NCI-H2107 (cell line): ENCODE results near the gene RNU6-8.

Source experiments
- DNase-seq: peaks from one replicate; lab custom pipeline; 2025; lab: John Stamatoyannopoulos, UW

RNU6-8 gene

DNA sequence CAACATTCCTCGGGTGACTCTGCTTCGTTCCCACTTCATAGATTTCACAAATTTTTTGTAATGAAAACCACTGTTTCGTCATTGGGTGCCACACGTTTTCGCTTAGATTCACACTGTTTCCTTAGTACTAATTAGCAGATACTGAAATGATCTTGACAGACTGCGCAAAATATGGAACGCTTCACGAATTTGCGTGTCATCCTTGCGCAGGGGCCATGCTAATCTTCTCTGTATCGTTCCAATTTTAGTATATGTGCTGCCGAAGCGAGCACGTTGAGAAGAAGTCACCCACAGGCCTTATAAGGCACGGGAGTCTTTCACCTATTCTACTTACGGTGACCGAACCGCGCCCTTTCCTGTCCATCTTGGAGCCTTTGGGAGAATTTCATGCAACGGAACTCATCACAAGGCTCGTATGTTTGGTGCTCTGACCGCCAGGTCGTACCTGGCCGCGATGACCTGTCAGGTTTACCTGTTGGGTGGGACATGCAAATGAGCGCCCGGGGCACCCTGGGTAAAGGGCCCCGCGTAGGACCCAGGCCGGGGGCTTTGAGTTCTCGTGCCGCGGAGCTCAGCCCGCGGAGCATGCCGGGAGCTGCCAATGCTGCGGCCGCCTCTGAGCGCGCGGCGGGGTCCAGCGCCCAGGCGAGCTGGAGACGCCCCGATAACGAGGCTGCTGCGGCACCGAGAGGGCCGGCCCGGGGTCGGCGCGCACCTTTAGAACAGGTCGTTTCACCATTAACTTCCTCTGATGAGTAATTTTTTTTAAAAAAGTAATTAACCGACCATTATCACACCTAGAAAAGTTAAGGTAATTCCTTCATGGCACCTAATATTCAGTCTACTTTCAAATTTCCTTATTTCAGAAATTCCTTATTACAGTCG is at the start of gene RNU6-8:
Gene RNU6-8 (minus strand): TSS at position 272 of the 885 bp plus-strand sequence.
- DNase-seq, result peak; percentile 95

DNA sequence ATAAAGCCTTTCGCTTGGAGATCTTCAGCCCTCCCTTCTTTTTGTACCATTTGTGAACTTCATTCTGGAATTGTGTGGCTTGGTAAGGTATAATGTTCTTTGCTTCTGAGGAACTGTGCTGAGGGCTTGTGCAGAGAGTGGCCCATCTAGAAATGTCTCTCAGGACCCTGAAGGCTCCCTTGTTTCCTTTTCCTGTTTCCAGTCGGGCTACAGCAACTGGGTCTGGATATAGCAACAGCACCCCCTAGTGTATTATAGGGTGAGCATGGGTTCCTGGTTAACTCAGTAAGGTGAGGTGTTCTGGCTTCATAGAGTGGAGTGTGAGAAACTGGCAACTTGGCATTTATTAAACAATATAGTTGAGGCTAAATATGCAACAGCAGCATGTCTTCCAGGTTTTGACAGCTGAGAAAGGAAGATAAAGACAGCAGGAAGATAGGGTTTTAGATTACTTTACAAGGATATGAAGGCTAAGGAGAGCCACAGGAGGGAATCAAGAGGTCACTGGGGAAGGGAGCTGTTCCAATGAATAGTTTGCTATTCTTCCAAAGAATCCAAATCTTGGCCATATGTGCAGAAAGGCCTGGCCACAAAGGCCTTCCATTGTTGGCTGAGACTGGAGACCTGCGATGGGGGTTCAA is 49.1 kb upstream of the RNU6-8 start:
- peak; percentile 77 for DNase-seq

DNA sequence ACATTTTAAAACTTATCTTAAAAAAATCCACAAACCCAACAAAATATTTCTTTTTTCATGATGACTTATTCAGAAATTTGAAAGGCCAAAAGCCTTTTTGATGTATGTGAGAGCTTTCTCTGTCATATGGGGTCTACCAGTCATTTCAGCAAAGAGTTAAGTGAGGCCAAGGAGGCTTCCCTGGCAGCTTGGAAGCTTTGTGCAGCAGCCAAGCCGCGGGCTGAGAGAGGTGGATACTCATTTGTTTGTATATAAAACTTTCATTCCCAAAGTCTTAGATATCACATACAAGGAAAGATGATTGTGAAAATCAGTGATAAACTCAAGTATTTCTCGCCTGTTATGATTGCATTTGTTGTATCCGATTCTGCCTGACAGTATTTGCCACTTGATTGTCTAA is 48.5 kb upstream of the RNU6-8 start:
- DNase-seq, result no peak

DNA sequence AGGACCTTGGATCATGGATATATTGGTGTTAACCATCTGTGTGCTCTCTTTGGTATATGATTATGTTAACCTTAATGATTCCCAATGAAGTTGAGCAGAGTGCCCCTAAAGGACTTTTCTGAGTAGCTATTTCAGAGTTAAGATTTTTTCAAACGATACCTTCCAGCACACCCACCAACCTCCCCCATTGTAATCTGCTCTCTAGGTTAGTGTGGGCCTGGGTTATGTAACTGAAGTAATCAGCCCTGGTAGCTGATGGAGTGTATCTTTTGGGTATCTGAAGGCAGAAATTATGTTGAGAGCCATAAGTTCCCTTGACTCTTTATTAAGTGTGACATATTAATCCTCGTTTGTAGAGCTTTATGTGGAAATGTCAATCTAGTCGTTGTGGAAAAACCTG is 47.6 kb upstream of the RNU6-8 start:
- DNase-seq, result no peak

DNA sequence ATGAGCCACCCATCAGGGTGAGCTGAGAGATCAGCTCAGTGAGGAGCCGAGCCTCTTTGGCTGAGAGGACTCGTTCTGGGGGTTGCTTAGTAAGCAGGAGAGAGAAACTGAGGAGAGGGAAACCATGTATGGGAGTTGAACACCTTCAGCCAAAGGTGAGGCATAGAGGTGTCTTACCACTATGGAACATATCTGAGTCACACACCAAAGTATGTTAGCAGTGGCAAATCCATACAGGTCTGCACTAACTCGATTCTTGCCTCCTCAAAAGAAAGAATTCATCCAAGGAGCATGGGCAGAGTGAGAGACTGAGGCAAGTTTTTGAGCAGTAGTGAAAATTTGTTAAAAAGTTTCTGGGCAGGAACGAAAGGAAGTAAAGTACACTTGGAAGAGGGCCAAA is 46.7 kb upstream of the RNU6-8 start:
- no peak for DNase-seq

DNA sequence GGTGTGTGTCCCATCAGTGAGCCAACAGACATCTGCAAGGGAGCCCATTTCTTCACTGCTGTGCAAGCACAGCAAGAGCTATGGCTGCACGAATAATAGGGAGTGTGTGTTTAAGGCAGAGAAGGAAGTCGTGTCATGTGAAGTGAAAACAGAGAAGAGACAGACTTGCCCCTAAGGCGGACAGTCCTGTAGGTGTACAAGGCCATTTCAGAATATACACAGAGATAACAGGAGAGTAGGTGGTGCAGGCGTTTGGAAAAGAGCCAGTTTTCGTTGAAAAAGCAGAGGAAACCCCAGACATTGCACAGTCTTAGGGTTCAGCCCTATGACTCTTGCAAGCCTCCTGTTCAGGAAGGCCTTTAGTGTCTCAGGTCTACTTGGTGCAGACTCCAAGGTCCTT is 46.3 kb upstream of the RNU6-8 start:
- DNase-seq, result no peak

DNA sequence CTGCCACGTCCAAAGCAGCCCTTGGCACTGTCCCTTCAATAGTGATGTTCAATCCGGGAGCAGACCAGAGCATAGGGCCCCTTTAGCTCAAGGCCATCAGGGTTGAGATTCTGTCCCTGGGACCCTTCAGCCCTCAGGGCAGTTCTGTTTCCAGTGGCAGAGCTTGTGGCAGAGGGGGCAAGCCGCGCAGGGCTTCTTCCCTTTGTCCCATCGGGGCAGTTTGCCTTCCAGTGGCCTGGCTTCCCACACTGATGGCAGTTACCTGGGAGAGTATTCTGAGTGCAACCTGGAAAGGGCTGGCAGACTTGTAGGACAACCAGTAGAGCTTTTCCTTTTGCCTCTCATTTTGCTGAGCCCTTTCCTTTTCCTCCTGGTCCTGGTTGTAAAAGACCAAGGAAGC is 43.7 kb upstream of the RNU6-8 start:
- DNase-seq, result no peak

DNA sequence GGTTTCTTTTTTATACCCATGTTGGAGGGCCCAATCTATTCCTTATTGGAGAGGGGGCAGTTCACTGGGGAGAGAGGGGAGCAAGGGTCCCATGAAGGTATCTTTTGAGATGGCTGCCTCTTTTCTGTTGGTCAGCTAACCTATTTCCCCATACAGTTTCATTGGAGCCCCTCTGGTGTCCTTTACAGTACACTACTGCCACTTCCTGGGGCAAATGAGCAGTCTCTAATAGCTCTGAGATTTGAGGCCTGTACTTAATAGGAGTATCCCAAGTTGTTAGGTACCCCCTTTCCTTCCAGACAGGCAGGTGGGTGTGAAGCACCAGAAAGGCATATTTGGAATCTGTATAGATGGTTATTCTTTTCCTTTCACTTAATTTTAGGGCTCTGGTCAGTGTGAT is 41.3 kb upstream of the RNU6-8 start:
- no peak for DNase-seq

DNA sequence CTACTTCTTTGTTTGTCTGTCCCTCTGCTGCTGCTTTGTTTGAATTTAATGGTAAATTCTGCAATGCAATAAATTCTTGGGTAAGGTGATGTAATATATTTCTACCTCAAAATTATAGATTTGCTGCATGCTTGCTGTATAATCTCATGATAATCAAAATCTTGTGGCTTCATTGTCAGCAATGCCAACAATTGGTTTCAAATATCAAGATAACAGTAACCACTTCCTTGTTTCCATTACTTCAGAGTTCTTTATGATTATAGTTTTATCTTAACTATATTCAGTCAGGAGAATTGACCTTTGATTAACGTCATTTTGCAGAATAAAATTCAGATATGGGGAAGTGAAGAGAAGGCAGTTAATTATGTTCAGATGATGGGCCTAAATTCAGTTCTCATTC is 30.2 kb upstream of the RNU6-8 start:
- DNase-seq, result no peak

DNA sequence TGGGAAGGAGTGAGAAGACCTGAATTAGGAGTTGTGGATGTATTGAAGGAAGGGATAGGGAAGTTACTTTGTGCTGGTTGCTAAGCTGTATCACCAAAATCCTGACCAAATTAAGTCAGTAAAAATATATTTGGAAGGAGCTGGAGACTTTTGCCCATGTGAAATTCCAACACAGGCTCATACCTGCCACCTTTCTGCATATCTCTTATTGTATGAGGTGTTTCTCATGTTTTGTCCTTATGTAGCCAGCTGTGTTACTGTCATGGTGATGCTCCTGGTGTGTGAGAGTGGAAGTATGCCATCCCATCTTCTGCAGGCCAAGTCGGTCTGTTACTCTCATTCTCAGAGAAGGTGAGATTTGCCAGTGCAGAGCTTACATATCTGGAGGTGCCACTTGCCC is 29.4 kb upstream of the RNU6-8 start:
- no peak for DNase-seq

DNA sequence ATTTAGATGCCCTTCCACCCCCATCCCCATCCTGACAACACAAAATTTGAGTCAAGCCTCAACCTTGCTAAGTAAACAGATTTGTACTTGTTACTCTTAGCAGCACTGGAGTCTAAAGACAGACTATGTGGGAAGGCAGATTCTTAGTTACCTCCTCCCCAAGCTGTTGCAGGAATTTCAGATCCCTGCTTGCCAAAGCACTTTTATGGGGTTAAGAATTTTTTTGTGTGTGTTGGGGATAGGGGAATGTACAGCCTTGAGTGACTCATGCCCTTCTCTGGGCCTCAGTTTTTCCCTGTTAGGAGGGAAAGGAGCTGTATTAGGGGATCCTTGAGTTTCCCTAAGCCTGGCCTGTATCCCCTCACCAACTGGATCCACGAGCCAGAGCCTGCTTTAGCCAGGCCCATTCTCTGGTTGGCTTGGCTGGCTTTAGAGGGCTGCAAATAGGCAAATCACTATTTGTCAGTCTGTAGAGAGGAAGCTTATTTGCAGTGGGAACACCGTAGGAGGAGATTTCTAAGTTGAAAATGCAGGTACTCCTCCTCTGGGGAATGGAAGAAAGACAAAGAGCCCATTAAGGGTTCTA is 27.7 kb upstream of the RNU6-8 start:
- no peak for DNase-seq

DNA sequence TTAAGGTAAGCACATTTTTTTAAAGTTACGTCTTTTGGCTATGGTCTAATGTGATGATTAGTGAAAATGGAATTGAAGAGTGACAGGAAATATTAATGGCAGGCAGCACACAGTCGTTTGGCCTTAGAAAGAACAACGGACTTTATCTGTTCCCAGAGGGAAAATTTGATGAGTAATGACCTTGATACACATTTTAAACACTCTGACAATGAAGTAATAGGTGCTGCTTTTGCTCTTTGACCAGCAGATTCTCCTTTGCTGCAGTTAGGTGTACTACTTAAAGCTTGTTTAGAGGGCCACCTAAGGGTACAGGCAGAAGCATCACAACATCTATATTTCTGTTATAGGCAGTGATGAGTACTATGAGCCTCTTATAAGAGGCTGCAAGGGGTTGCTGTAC is 27.1 kb upstream of the RNU6-8 start:
- no peak for DNase-seq

DNA sequence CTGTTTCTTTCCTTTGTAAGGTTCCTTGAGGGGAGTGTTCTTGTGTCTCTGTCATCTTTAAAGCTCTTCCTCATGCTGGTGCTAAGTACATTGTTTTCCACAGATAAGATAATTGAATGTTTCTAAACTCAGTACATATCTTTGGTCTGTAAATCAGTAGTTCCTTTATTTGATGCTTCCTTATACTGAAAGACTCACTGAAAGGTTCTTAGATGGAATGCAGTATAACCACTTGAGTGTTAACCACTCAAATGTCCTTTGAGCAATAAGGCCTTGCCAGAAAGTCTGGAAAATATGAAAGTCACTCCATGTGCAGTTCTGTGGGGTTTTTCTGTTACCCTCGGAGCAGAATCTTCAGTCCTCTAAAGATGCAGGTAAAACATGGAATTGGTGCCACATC is 23.0 kb upstream of the RNU6-8 start:
- DNase-seq, result no peak

DNA sequence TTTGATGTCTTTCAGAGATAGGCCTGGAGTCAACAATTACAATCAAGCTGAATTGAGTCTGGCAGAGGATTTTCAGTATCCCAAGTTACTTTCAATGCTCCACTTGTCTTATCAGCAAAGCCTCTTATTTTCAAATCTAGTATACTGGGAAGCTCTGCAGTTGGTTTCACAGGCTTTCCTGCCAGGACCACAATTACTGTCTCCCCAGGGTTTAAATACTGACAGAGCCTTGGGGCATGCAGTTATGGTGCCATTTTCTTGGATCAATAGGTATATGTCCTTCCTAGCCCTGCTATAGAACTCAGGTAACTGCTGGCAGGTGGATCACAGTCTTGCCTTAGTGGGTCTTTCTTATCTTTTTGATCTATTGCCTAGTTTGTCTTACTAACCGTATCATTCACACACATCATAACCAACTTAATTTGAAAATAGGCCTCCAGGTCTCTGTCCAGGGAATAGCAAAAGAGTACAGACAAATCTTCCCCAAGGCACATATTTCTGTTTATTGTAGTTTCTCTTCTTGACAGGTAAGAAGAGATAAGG is 22.4 kb upstream of the RNU6-8 start:
- no peak for DNase-seq

DNA sequence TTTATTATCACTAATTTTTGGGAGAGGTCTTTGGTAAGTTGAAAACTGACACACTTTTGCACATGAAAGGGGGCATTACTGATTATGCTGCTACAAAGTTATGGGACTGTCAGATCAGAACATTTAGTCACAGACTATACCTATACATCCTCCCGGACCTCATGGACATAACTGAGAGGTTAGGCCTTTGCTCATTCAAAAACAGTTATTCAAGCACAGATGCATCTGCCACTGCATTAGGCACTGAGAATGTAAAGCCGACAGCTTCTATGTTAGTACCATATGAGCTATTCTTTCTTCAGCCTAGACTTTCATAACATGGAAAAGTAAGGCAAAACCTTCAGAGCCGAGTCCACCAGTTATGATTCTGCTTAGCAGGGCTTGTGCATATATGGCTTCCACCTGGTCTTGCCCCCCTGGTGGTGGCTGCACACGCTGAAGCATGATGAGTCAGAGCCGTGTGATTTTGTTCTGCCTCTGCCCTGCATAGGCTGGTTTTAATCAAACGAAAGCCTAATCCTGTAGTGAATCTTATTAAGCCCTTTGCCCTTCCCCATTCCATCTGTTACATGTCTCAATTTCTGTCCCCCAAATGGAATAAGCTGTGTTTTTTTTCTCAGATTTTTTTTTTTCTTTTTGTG is 21.8 kb upstream of the RNU6-8 start:
- peak; percentile 65 for DNase-seq

DNA sequence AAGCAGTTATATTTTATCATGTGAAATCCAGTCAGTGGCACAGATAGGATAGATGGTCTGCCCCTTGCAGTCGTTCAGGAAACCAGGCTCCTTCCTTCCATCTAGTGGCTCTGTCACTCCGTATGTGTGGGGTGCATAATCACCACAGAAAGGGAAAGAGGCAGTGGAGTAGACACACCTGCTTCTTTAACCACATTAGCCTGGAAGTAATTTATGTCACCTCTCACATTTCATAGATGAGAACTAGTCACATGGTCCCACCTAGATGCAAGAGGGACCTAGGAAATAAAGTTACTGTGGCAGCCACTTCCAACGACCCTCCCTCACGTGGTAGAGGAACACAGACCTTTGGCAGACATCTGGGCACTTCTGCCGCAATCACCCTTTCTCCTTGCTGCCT is 14.2 kb upstream of the RNU6-8 start:
- peak; percentile 91 for DNase-seq

DNA sequence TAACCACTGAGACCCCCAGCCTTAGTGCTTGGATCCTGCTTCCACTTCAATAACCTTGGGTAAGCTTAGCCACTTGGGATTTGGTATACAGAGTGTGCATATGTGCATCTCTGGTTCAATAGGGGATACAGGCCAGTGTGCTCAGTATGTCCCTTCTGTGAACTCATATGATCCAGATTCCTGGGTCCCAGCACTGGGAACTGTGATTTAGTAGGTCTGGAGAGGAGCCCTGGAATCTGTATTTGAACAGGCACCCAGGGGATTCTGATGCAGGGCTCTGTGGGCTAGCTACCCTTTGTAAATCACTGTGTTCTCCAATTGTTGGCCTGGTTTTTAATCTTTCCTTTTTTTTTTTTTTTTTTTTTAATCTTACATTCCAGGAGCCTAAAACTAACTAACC is 9.8 kb upstream of the RNU6-8 start:
- no peak for DNase-seq

DNA sequence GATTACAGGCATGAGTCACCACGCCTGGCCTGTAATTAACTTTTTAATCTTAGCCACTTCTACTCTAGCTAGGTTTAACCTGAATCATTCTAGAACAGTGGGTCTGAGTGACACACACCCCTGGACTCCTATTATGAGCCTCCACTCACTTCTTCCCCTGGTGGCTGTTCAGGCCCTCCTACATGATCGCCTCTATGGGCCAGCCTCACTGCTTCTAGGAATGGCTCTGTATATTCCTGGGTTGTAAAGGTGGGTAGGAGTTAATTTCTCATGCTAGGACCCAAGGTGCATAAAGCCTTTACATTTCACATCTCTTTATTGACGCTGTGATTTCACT is 8.0 kb upstream of the RNU6-8 start:
- no peak for DNase-seq

DNA sequence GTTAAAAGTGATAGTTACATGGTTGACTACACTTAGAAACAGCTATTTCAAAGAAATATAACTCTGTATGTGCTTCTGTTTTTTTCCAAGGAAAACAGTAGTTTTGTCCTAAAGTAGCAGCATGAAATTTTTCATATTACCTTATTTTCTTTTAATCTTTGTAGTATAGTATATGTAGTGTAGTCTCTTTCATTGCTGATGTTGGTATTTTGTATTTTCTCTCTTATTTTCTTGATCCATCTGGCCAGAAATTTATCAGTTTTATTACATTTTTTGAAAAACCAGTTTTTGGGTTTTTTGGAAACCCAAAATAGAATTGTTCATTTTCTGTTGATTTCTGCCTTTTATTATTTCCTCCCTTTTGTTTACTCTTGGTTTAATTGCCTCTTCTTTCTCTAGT is 6.4 kb upstream of the RNU6-8 start:
- no peak for DNase-seq

DNA sequence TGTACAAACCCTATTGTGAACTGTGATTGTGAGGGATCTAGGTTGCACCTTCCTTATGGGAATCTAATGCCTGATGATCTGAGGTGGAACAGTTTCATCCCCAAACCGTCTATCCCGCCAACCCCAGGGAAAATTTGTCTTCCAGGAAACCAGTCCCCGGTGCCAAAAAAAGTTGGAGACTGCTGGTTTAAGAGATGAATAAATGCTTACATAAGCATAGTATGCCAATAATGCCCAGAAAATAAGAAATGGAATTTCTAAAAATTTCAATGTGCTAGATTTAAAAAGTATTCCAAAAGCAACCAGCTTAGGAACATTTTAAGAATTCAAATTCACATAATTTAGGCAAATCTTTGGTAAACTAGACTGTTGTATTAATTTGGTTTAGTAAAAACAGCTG is 5.4 kb upstream of the RNU6-8 start:
- no peak for DNase-seq

DNA sequence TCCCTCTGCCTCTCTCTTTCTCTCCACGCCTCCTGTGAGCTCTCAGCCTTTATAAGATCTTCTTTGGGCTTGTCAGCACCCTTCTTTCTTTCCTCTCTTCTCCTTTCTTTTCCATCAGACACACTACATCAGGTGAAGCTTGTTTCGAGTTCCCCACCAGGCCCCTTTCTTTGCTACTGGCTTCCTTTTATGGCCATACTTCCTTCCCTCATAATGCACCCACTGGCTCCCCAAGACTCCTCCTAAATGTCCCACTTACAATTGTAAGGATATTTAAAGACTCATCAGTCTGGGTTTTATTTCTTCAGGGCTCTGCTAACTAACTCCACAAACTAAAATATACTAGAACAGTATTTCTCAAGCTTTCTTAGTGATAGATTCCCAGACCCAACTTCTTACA is 3.5 kb upstream of the RNU6-8 start:
- DNase-seq, result no peak

DNA sequence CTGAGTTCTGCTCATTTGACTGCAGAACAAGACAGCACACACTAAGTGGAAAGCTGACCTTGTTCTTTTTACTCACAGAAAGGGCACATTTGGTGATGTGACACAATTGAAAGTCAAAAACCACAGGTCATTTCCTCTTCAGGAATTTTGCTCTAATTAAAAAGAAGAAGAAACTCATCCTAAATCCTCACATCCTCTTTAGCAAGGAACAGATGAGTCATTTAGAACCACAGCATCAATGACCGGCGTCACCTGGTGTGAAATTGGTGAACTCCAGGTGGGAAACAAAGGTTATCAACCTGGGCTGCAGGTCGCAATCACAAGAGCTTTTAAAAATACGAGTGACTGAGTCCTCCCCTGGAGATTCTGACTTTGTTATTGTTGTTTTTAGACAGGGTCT is 2.9 kb upstream of the RNU6-8 start:
- no peak for DNase-seq

DNA sequence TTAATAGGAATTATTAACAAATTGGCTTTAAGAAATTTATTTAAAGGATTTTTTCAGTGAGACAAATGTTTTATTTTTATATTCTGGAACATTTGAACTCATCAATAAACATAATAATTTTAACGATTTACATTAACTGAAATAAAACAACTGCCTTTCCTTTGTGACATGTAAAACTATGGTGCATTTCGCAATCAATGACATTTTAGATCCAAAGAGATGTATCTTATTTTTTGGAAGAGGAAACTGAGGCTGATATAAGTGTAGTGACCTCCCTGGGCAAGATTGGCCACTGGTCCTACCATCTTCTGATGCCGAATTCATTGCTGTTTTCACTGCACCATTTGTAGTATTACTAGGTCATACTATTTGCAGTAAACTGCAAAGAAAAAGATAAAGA is 2.5 kb upstream of the RNU6-8 start:
- no peak for DNase-seq
